Esophagus squamous epithelium (tissue), 5 donors: ENCODE measurements around the gene MYCBP2. TPM values are rescaled to one million over a fixed set of nuclear protein-coding genes. Genes with fewer than 3 reads are reported as not detected.

ENCODE experiments used
- DNase-seq: peaks from one replicate; lab custom pipeline; 2025; lab: John Stamatoyannopoulos, UW
- H3K27ac ChIP-seq, 4 donors: fragments of 200-600 bp; sonication (generic); one replicate each; pipeline ENCODE4 v1.5.1; 2016 to 2019; ENCODE audit warnings: mild to moderate bottlenecking in 1 of 4
- H3K27me3 ChIP-seq, 4 donors: fragments of 200-600 bp; sonication (generic); 1 replicate in 3 of 4; 2 replicates in 1 of 4; pipeline versions ENCODE4 v1.5.1 to v1.6.0; 2017 to 2021; ENCODE audit warnings: antibody characterized with exemption in 1 of 4
- H3K36me3 ChIP-seq, 3 donors: fragments of 200-600 bp; sonication (generic); one replicate each; pipeline ENCODE4 v1.5.1; 2016 to 2019
- H3K4me1 ChIP-seq, 3 donors: fragments of 200-600 bp; sonication (generic); one replicate each; pipeline ENCODE4 v1.5.1; 2017 to 2019
- H3K4me3 ChIP-seq, 4 donors: fragments of 200-600 bp; sonication (generic); 1 replicate in 3 of 4; 2 replicates in 1 of 4; pipeline ENCODE4 v1.5.1; 2016 to 2019; ENCODE audit warnings: mild to moderate bottlenecking in 2 of 4, moderate library complexity in 1 of 4
- H3K9me3 ChIP-seq, 3 donors: fragments of 200-600 bp; sonication (generic); one replicate each; pipeline ENCODE4 v1.5.1; 2016 to 2019
- CTCF ChIP-seq, 6 experiments: fragments of 450-650 bp in 4 of 6; fragments of 200-600 bp in 2 of 6; sonication (generic) in 2 of 6; IDR thresholded peaks; one replicate each; pipeline ENCODE4 v1.5.1; 2016 to 2019; ENCODE audit warnings: antibody characterized with exemption in 6 of 6, mild to moderate bottlenecking in 4 of 6, moderate library complexity in 4 of 6
- POLR2A ChIP-seq, 4 donors: fragments of 450-650 bp; IDR thresholded peaks; one replicate each; pipeline ENCODE4 v1.6.1; 2017; ENCODE audit warnings: antibody characterized with exemption in 4 of 4, mild to moderate bottlenecking in 4 of 4, moderate library complexity in 3 of 4
- WGBS, 2 donors: methylation state at CpG; one replicate each; pipeline ENCODE4 v1.1.5; 2018; 5-methylcytosine and 5-hydroxymethylcytosine counted together
- intact Hi-C: fragments of 100-400 bp; cut with DNase I; formaldehyde crosslinking; loops from one replicate; pipeline ENCODE4 v1.15.0; 2022
- total RNA-seq, 4 donors: library from RNA; depleted of rRNA; stranded (reverse); fragments of >200 nt; gene quantifications; one replicate each; pipeline ENCODE4 v1.1.0, GENCODE V29; 2016
- donor health status: DM: yes; HTN: yes; CAD: no.

Gene MYCBP2
- total RNA-seq, 4 donors from 2014 or later = 80.9 to 167 (median 130) TPM

GRCh38 chr13:77031656-77032243, 295.1 kb downstream of the MYCBP2 start:
- 89 to 93% methylated on average over 6 of the region's 6 CpGs for WGBS, 2 donors
- DNase-seq = no peak

DNA sequence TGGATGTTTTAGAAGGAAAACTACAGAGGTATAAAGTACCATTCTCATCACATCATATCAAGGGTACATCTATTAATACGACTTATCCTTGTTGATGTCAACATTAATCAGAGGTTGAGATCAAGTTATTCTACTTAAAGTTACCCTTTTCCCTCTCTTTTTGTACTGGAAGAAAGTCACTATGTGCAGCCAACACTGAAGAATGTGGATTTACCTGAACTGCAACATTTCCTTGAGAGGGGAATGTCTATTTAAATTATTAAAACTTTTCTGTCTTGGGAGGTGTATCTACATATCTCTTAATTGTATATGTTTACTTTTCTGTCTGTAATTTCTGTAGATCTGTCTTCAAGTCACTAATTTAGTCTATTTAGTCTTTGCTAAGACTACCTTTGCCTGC, 297.5 kb downstream of the MYCBP2 start:
- no peak for DNase-seq

More at GRCh38 chr13:77031656-77032243, 295.1 kb downstream of the MYCBP2 start:
- intact Hi-C loops = no loop called here
- H3K9me3 ChIP-seq = no peaks in the 10 kb centered on the region
- H3K4me3 ChIP-seq = no peak overlapping the region
- TF ChIP-seq CTCF (IDR thresholded peaks at IDR 0.05) = no peak
- H3K27ac ChIP-seq = no peak overlapping the region
- peaks cover 0 to 10% (median 10%) of the 10 kb centered on the region in 3 donors for H3K4me1 ChIP-seq
- no peaks in the 10 kb centered on the region for H3K27me3 ChIP-seq
- no peaks in the 10 kb centered on the region for H3K36me3 ChIP-seq

GRCh38 chr13:77028202-77028601, 298.7 kb downstream of the MYCBP2 start:
- Histone ChIP-seq H3K4me3 (peak overlapping the region in 2 of 4 donors; percentile 84 to 99), H3K4me1 (peaks cover 20 to 36% (median 28%) of the 10 kb centered on the region in 3 donors), H3K36me3 (no peaks in the 10 kb centered on the region), H3K27ac (peak overlapping the region in 3 of 4 donors; percentile 98 to 100 (median 100)), H3K27me3 (no peaks in the 10 kb centered on the region), H3K9me3 (no peaks in the 10 kb centered on the region)
- DNase-seq = no peak
- intact Hi-C loops = loop anchor here (10.0 kb wide), 1 partner anchor 297 kb away; the partner anchor contains the start of gene MYCBP2
- 53 to 76% methylated on average over 5 of the region's 5 CpGs for WGBS, 2 donors
- TF ChIP-seq CTCF (IDR thresholded peaks at IDR 0.05) (no peak), POLR2A (IDR thresholded peaks at IDR 0.05) (no peak)

More for the DNA sequence above, 297.5 kb downstream of the MYCBP2 start:
- H3K27me3 ChIP-seq = no peaks in the 10 kb centered on the region
- WGBS, 2 donors = 52 to 81% methylated on average over 1 of the region's 1 CpG
- no peak overlapping the region for H3K27ac ChIP-seq
- no peaks in the 10 kb centered on the region for H3K9me3 ChIP-seq
- intact Hi-C loops = loop anchor here (10.0 kb wide), 1 partner anchor 295 kb away; the partner anchor contains the start of gene MYCBP2
- no peak overlapping the region for H3K4me3 ChIP-seq
- H3K4me1 ChIP-seq = peaks cover 8 to 24% (median 18%) of the 10 kb centered on the region in 3 donors
- no peak for TF ChIP-seq POLR2A (IDR thresholded peaks at IDR 0.05)
- no peak for TF ChIP-seq CTCF (IDR thresholded peaks at IDR 0.05)
- no peaks in the 10 kb centered on the region for H3K36me3 ChIP-seq

DNA sequence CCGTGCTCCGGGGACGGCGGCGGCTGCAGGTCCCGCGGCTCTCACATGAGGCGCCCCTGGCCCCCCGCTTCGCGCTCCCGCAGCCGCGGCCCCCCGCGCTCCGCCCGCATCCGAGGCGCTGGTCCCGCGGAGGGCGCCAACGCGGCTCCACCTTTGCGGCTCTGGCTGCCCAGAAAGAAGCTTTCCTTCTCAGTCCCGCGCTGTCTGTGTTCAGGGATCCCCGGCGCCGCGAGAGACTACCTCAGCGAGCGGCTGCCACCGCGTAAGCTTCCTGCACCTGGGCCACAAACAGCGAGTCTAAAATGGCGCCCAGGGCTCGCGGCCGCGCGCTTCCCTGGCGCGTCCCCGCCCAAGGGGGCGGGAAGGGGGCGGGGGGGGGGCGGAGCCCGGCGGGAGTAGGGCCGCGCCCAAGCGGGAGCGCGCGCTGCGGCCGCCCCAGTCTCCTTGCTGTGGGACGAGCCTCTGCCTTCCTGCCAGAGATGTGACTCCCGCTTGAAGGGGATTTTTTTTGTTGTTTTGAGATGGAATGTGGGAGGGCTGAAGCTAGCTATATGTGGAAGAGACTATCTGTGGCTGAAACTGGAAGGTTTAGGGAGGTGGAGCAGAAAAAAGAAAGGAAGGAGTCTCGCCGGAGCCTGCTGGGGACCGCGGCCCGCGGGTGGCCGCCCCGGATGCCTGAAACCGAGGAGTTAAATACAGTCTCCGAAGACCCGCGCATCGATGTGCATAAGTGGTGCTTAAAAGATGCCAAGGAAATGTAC, 299.9 kb downstream of the MYCBP2 start, which contains the start of gene FBXL3:
TSS of gene FBXL3 (minus strand) at position 299 of the 761 bp plus-strand sequence. CDS start 5,299 bp downstream, outside the sequence.
- TF ChIP-seq CTCF (IDR thresholded peaks at IDR 0.05) = no peak
- TF ChIP-seq POLR2A (IDR thresholded peaks at IDR 0.05) = peak in 3 of 4 donors; percentile 15 to 80 (median 37)
- no peaks in the 10 kb centered on the region for H3K9me3 ChIP-seq
- H3K36me3 ChIP-seq = no peaks in the 10 kb centered on the region
- peak within 1 kb of the TSS; percentile 98 to 100 (median 100) for H3K27ac ChIP-seq
- peaks cover 28 to 48% (median 40%) of the 10 kb centered on the region in 3 donors for H3K4me1 ChIP-seq
- intact Hi-C loops = loop anchor here (10.0 kb wide), 1 partner anchor 298 kb away; the partner anchor contains the start of gene MYCBP2
- peak within 1 kb of the TSS; percentile 77 to 99 (median 88) for H3K4me3 ChIP-seq
- DNase-seq = peak; percentile 25
- no peaks in the 10 kb centered on the region for H3K27me3 ChIP-seq
- 0% methylated on average over 13 of the region's 74 CpGs for WGBS, 2 donors
